GM23338 (cell line): ENCODE measurements around the gene FRG2C. TPM values are rescaled to one million over a fixed set of nuclear protein-coding genes. Genes with fewer than 3 reads are reported as not detected.

Experiments
- ATAC-seq: fragments of 200-7000 bp; cut with Tn5 transposase; 3 replicates; pipeline ENCODE4 v1.9.1; 2020
- DNase-seq: peaks from one replicate; pipeline ENCODE4 v3.0.0-alpha.2; 2015; ENCODE audit warnings: low spot score
- H2AFZ ChIP-seq: fragments of 200-600 bp; sonication (generic); 2 replicates; pipeline ENCODE4 v1.8.0; 2016; ENCODE audit warnings: antibody characterized with exemption, mild to moderate bottlenecking, moderate library complexity
- H3F3A ChIP-seq: fragments of 200-600 bp; sonication (generic); replicated peaks from 2 replicates; pipeline ENCODE4 v1.8.0; 2017; ENCODE audit warnings: antibody characterized with exemption, mixed run types, low read depth
- H3K27ac ChIP-seq: fragments of 200-600 bp; sonication (generic); 2 replicates; pipeline ENCODE4 v1.6.1; 2016; ENCODE audit warnings: low read depth
- H3K27me3 ChIP-seq: fragments of 200-600 bp; sonication (generic); 2 replicates; pipeline ENCODE4 v1.8.0; 2016; ENCODE audit warnings: mild to moderate bottlenecking, mixed run types, moderate library complexity; ENCODE audit not compliant: insufficient read depth
- H3K36me3 ChIP-seq: fragments of 200-600 bp; sonication (generic); 2 replicates; pipeline ENCODE4 v1.8.0; 2016; ENCODE audit warnings: mild to moderate bottlenecking; ENCODE audit not compliant: insufficient read depth
- H3K4me1 ChIP-seq: fragments of 200-600 bp; sonication (generic); 2 replicates; pipeline ENCODE4 v1.8.0; 2016; ENCODE audit warnings: mild to moderate bottlenecking, moderate library complexity; ENCODE audit not compliant: insufficient read depth
- H3K4me2 ChIP-seq: fragments of 200-600 bp; sonication (generic); 2 replicates; pipeline ENCODE4 v1.7.1; 2017; ENCODE audit warnings: mixed run types
- H3K4me3 ChIP-seq: fragments of 200-600 bp; sonication (generic); 2 replicates; pipeline ENCODE4 v1.6.1; 2016; ENCODE audit warnings: mixed run types
- H3K79me2 ChIP-seq: fragments of 200-600 bp; sonication (generic); replicated peaks from 2 replicates; pipeline ENCODE4 v1.8.0; 2017; ENCODE audit warnings: mild to moderate bottlenecking; ENCODE audit not compliant: insufficient read depth
- H3K9me2 ChIP-seq: fragments of 200-600 bp; sonication (generic); 2 replicates; pipeline ENCODE4 v1.8.0; 2017; ENCODE audit not compliant: insufficient read depth
- H4K20me1 ChIP-seq: fragments of 200-600 bp; sonication (generic); replicated peaks from 2 replicates; pipeline ENCODE4 v1.8.0; 2017; ENCODE audit warnings: mild to moderate bottlenecking; ENCODE audit not compliant: insufficient read depth
- H3K27ac Mint-ChIP-seq: 2 replicates; pipeline ENCODE4 v1.8.0; 2020; ENCODE audit warnings: inconsistent platforms, mild to moderate bottlenecking, moderate library complexity, mixed read lengths
- H3K27me3 Mint-ChIP-seq: 3 replicates; pipeline ENCODE4 v1.8.0; 2022; ENCODE audit warnings: low read depth, mild to moderate bottlenecking, moderate library complexity, mixed read lengths, inconsistent platforms; ENCODE audit not compliant: insufficient read depth, poor library complexity
- H3K36me3 Mint-ChIP-seq: 3 replicates; pipeline ENCODE4 v1.8.0; 2021; ENCODE audit warnings: low read depth, mild to moderate bottlenecking, inconsistent platforms, moderate library complexity, mixed read lengths
- H3K4me1 Mint-ChIP-seq: 3 replicates; pipeline ENCODE4 v1.8.0; 2020; ENCODE audit warnings: mild to moderate bottlenecking, inconsistent platforms, mixed read lengths
- H3K4me3 Mint-ChIP-seq: 3 replicates; pipeline ENCODE4 v1.8.0; 2021; ENCODE audit warnings: moderate library complexity, mild to moderate bottlenecking, inconsistent platforms, mixed read lengths
- H3K9me3 Mint-ChIP-seq: 3 replicates; pipeline ENCODE4 v1.8.0; 2020; ENCODE audit warnings: moderate library complexity, mild to moderate bottlenecking, inconsistent platforms, mixed read lengths
- CREB1 ChIP-seq: fragments of 250-450 bp; sonication (Bioruptor Pico); IDR thresholded peaks from 2 replicates; pipeline ENCODE4 v1.5.0; 2020; ENCODE audit warnings: low read depth, mild to moderate bottlenecking, moderate library complexity
- EZH2 ChIP-seq: fragments of 200-600 bp; sonication (generic); IDR thresholded peaks from one replicate; pipeline ENCODE4 v1.8.0; 2017; ENCODE audit warnings: antibody characterized with exemption, mild to moderate bottlenecking, low read depth; ENCODE audit not compliant: unreplicated experiment
- EZH2phosphoT487 ChIP-seq: fragments of 200-600 bp; sonication (generic); IDR thresholded peaks from one replicate; pipeline ENCODE4 v1.8.1; 2018; ENCODE audit warnings: antibody characterized with exemption; ENCODE audit not compliant: unreplicated experiment
- JUNB ChIP-seq: IDR thresholded peaks from one replicate; pipeline ENCODE4 v1.6.1; 2016; ENCODE audit warnings: antibody characterized with exemption; ENCODE audit not compliant: unreplicated experiment
- POLR2AphosphoS5 ChIP-seq: IDR thresholded peaks from 2 replicates; pipeline ENCODE4 v1.6.1; 2016; ENCODE audit warnings: antibody characterized with exemption, low read depth
- STAT1 ChIP-seq: IDR thresholded peaks from one replicate; pipeline ENCODE4 v1.6.1; 2016; ENCODE audit warnings: antibody characterized with exemption; ENCODE audit not compliant: unreplicated experiment
- ZNF114 ChIP-seq: fragments of 250-450 bp; sonication (Bioruptor Pico); IDR thresholded peaks from 2 replicates; pipeline ENCODE4 v1.5.0; 2020; ENCODE audit warnings: mild to moderate bottlenecking, moderate library complexity
- ZNF331 ChIP-seq: fragments of 250-450 bp; sonication (Bioruptor Pico); IDR thresholded peaks from 2 replicates; pipeline ENCODE4 v1.5.0; 2020; ENCODE audit warnings: low read depth, mild to moderate bottlenecking, moderate library complexity
- polyA plus RNA-seq: library from polyadenylated mRNA; unstranded; fragments of >200 nt; fragmentation: Nextera tagmentation; extraction: Ambion mirVana; gene quantifications from 2 replicates; pipeline ENCODE4 v1.2.1, GENCODE V29; 2016
- total RNA-seq: library from RNA; depleted of rRNA; stranded (reverse); fragments of >200 nt; shearing (Covaris generic); gene quantifications from 2 replicates; pipeline ENCODE4 v1.2.3, GENCODE V29; 2014
- TF ChIP-seq, protein P1 (sequence below), 2 experiments: fragments of 200-600 bp in 1 of 2; sonication (generic) in 1 of 2; conservative IDR thresholded peaks; 2 replicates each; pipeline versions ENCODE4 v1.5.1 to v1.6.1; 2016 to 2017; ENCODE audit warnings: antibody characterized with exemption in 2 of 2, low read depth in 2 of 2, mild to moderate bottlenecking in 2 of 2, moderate library complexity in 1 of 2
- TF ChIP-seq, protein P2 (sequence below): IDR thresholded peaks from one replicate; pipeline ENCODE4 v1.6.1; 2018; ENCODE audit warnings: antibody characterized with exemption; ENCODE audit not compliant: unreplicated experiment
- TF ChIP-seq, protein P3 (sequence below): fragments of 250-450 bp; sonication (Bioruptor Pico); IDR thresholded peaks from 2 replicates; pipeline ENCODE4 v1.5.0; 2020; ENCODE audit warnings: mild to moderate bottlenecking, moderate library complexity

The FRG2C gene
- total and polyA plus RNA-seq, 2 experiments from 2014 or later: 0.10 to 0.23 TPM

DNA sequence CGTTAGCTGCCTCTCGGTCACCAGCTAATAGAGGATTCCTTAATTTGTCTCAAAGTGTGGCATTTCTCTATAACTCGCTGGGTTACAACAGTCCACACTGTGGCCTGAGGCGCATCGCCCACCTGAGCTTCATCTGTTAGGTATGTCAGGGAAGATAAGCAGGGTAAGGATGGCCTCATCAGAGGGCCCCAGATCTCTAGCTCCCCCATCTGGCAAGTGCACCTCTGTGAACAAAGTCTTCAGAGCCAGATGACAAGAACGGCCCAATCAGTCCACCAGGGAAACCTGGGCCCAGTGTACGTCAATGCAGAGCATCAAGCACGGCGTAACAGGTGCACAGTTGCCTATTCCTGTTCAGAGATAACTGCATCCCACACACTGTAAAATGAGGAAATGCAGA, 23.2 kb downstream of the FRG2C start:
- H3K4me3 ChIP-seq: no peak overlapping the region
- no peaks in the 10 kb centered on the region for H3K27me3 ChIP-seq
- no peak overlapping the region for H3K27ac ChIP-seq
- H3K4me2 ChIP-seq: no peak overlapping the region
- no peak overlapping the region for H2AFZ ChIP-seq
- no peak for TF ChIP-seq ZNF114 (CRISPR knock-in tag)
- TF ChIP-seq, protein P1, sequence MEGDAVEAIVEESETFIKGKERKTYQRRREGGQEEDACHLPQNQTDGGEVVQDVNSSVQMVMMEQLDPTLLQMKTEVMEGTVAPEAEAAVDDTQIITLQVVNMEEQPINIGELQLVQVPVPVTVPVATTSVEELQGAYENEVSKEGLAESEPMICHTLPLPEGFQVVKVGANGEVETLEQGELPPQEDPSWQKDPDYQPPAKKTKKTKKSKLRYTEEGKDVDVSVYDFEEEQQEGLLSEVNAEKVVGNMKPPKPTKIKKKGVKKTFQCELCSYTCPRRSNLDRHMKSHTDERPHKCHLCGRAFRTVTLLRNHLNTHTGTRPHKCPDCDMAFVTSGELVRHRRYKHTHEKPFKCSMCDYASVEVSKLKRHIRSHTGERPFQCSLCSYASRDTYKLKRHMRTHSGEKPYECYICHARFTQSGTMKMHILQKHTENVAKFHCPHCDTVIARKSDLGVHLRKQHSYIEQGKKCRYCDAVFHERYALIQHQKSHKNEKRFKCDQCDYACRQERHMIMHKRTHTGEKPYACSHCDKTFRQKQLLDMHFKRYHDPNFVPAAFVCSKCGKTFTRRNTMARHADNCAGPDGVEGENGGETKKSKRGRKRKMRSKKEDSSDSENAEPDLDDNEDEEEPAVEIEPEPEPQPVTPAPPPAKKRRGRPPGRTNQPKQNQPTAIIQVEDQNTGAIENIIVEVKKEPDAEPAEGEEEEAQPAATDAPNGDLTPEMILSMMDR (conservative IDR thresholded peaks at IDR 0.05; ENCODE audit: low read depth in 2 of 2): peak; percentile 34 to 63
- H3K27me3 Mint-ChIP-seq: no peaks in the 10 kb centered on the region
- H3K4me3 Mint-ChIP-seq: no peak overlapping the region
- H3K4me1 Mint-ChIP-seq: no peaks in the 10 kb centered on the region
- peak; percentile 52 for DNase-seq
- no peak for ATAC-seq
- no peaks in the 10 kb centered on the region for H3F3A ChIP-seq
- no peaks in the 10 kb centered on the region for H4K20me1 ChIP-seq
- no peaks in the 10 kb centered on the region for H3K36me3 ChIP-seq
- H3K36me3 Mint-ChIP-seq: peaks cover 13% of the 10 kb centered on the region
- no peaks in the 10 kb centered on the region for H3K4me1 ChIP-seq
- no peak overlapping the region for H3K27ac Mint-ChIP-seq
- peaks cover 38% of the 10 kb centered on the region for H3K9me3 Mint-ChIP-seq
- no peaks in the 10 kb centered on the region for H3K9me2 ChIP-seq
- no peaks in the 10 kb centered on the region for H3K79me2 ChIP-seq

DNA sequence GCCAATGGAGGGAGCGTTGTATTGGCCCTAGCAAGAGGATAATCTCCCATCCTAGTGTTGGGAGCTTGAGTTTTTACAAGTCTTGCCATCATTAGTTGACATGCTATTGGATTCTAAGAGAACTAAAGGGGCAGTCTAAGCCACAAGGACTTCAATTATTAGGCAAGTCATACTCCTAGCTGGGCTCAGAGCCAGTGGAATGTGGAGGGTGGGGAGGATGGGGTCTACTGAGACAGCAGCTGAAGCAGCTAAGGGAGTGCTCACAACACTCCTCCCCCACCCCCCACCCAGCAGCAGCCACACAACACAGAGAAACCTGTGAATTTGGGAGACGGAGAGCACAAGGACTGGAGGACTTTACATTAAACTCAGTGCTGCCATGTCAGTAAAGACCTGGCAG, 27.9 kb downstream of the FRG2C start:
- Histone ChIP-seq H3K4me1 (no peaks in the 10 kb centered on the region), H4K20me1 (no peaks in the 10 kb centered on the region), H3K4me2 (no peak overlapping the region), H3K27me3 (no peaks in the 10 kb centered on the region), H3K9me2 (no peaks in the 10 kb centered on the region), H2AFZ (no peak overlapping the region), H3K4me3 (no peak overlapping the region), H3F3A (no peaks in the 10 kb centered on the region), H3K36me3 (no peaks in the 10 kb centered on the region), H3K27ac (no peak overlapping the region), H3K79me2 (no peaks in the 10 kb centered on the region)
- Mint-ChIP-seq H3K9me3 (peaks cover 32% of the 10 kb centered on the region), H3K27ac (no peak overlapping the region), H3K27me3 (no peaks in the 10 kb centered on the region), H3K36me3 (peaks cover 20% of the 10 kb centered on the region), H3K4me3 (no peak overlapping the region), H3K4me1 (no peaks in the 10 kb centered on the region)
- no peak for ATAC-seq
- DNase-seq: no peak
- TF ChIP-seq ZNF114 (CRISPR knock-in tag) (no peak), CREB1 (CRISPR knock-in tag) (no peak), JUNB (no peak), EZH2 (no peak), EZH2phosphoT487 (no peak), POLR2AphosphoS5 (no peak), ZNF331 (no peak), STAT1 (no peak)
- TF ChIP-seq, protein P2, sequence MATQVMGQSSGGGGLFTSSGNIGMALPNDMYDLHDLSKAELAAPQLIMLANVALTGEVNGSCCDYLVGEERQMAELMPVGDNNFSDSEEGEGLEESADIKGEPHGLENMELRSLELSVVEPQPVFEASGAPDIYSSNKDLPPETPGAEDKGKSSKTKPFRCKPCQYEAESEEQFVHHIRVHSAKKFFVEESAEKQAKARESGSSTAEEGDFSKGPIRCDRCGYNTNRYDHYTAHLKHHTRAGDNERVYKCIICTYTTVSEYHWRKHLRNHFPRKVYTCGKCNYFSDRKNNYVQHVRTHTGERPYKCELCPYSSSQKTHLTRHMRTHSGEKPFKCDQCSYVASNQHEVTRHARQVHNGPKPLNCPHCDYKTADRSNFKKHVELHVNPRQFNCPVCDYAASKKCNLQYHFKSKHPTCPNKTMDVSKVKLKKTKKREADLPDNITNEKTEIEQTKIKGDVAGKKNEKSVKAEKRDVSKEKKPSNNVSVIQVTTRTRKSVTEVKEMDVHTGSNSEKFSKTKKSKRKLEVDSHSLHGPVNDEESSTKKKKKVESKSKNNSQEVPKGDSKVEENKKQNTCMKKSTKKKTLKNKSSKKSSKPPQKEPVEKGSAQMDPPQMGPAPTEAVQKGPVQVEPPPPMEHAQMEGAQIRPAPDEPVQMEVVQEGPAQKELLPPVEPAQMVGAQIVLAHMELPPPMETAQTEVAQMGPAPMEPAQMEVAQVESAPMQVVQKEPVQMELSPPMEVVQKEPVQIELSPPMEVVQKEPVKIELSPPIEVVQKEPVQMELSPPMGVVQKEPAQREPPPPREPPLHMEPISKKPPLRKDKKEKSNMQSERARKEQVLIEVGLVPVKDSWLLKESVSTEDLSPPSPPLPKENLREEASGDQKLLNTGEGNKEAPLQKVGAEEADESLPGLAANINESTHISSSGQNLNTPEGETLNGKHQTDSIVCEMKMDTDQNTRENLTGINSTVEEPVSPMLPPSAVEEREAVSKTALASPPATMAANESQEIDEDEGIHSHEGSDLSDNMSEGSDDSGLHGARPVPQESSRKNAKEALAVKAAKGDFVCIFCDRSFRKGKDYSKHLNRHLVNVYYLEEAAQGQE: no peak
- TF ChIP-seq, protein P3, sequence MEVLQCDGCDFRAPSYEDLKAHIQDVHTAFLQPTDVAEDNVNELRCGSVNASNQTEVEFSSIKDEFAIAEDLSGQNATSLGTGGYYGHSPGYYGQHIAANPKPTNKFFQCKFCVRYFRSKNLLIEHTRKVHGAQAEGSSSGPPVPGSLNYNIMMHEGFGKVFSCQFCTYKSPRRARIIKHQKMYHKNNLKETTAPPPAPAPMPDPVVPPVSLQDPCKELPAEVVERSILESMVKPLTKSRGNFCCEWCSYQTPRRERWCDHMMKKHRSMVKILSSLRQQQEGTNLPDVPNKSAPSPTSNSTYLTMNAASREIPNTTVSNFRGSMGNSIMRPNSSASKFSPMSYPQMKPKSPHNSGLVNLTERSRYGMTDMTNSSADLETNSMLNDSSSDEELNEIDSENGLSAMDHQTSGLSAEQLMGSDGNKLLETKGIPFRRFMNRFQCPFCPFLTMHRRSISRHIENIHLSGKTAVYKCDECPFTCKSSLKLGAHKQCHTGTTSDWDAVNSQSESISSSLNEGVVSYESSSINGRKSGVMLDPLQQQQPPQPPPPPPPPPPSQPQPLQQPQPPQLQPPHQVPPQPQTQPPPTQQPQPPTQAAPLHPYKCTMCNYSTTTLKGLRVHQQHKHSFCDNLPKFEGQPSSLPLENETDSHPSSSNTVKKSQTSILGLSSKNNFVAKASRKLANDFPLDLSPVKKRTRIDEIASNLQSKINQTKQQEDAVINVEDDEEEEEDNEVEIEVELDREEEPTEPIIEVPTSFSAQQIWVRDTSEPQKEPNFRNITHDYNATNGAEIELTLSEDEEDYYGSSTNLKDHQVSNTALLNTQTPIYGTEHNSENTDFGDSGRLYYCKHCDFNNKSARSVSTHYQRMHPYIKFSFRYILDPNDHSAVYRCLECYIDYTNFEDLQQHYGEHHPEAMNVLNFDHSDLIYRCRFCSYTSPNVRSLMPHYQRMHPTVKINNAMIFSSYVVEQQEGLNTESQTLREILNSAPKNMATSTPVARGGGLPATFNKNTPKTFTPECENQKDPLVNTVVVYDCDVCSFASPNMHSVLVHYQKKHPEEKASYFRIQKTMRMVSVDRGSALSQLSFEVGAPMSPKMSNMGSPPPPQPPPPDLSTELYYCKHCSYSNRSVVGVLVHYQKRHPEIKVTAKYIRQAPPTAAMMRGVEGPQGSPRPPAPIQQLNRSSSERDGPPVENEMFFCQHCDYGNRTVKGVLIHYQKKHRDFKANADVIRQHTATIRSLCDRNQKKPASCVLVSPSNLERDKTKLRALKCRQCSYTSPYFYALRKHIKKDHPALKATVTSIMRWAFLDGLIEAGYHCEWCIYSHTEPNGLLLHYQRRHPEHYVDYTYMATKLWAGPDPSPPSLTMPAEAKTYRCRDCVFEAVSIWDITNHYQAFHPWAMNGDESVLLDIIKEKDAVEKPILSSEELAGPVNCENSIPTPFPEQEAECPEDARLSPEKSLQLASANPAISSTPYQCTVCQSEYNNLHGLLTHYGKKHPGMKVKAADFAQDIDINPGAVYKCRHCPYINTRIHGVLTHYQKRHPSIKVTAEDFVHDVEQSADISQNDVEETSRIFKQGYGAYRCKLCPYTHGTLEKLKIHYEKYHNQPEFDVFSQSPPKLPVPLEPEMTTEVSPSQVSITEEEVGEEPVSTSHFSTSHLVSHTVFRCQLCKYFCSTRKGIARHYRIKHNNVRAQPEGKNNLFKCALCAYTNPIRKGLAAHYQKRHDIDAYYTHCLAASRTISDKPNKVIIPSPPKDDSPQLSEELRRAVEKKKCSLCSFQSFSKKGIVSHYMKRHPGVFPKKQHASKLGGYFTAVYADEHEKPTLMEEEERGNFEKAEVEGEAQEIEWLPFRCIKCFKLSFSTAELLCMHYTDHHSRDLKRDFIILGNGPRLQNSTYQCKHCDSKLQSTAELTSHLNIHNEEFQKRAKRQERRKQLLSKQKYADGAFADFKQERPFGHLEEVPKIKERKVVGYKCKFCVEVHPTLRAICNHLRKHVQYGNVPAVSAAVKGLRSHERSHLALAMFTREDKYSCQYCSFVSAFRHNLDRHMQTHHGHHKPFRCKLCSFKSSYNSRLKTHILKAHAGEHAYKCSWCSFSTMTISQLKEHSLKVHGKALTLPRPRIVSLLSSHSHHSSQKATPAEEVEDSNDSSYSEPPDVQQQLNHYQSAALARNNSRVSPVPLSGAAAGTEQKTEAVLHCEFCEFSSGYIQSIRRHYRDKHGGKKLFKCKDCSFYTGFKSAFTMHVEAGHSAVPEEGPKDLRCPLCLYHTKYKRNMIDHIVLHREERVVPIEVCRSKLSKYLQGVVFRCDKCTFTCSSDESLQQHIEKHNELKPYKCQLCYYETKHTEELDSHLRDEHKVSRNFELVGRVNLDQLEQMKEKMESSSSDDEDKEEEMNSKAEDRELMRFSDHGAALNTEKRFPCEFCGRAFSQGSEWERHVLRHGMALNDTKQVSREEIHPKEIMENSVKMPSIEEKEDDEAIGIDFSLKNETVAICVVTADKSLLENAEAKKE (CRISPR knock-in tag): no peak
